Measurements from ENCODE around the gene BCL2L1.

- no peak for TF ChIP-seq CTCF (IDR thresholded peaks at IDR 0.05)
- TF ChIP-seq EP300 (IDR thresholded peaks at IDR 0.05): no peak
Observed at GRCh38 chr20:31720486-31721407, 1.9 kb downstream of the BCL2L1 start.

Measured in tibial nerve (tissue), 4 donors.